Right lobe of liver (tissue), 4 donors: ENCODE results near the gene SNX12.

ENCODE experiments used
- CTCF ChIP-seq, 4 donors: fragments of 200-600 bp in 3 of 4; fragments of 450-650 bp in 1 of 4; IDR thresholded peaks; one replicate each; pipeline versions ENCODE4 v1.5.1 to v1.8.0; 2016 to 2022; ENCODE audit warnings: antibody characterized with exemption in 4 of 4, mild to moderate bottlenecking in 2 of 4
- POLR2A ChIP-seq: fragments of 450-650 bp; IDR thresholded peaks from one replicate; pipeline ENCODE4 v1.6.1; 2017; ENCODE audit warnings: antibody characterized with exemption, mild to moderate bottlenecking
- donor health status: DM: no; HTN: no; CAD: no.
- donor health status: DM: no; HTN: no; CAD: no.
- donor health status: DM: no; HTN: yes; CAD: no.

- TF ChIP-seq CTCF (IDR thresholded peaks at IDR 0.05) (no peak), POLR2A (no peak)
Observed at GRCh38 chrX:71017396-71017939, 50.7 kb downstream of the SNX12 start.
